ENCODE results near the gene ZNF565.

- TF ChIP-seq POLR2AphosphoS5 (IDR thresholded peaks at IDR 0.05; ENCODE audit: low read depth, low read length) (no peak), TAF1 (IDR thresholded peaks at IDR 0.05; ENCODE audit: borderline replicate concordance, insufficient read depth, low read length) (no peak; the same call in 1 of the 2 replicates), SIN3A (IDR thresholded peaks at IDR 0.05; ENCODE audit: borderline replicate concordance, insufficient read depth, low read length) (no peak; the same call in 1 of the 2 replicates), REST (IDR thresholded peaks at IDR 0.05; ENCODE audit: insufficient read depth in 1 of 2, low read depth in 2 of 2, low read length in 2 of 2) (no peak)
These were observed 74.0 kb downstream of the ZNF565 start for GRCh38 chr19:36140304-36141038.

Data from PFSK-1 (cell line).